GM21390 (cell line): Measurements from ENCODE around the gene DCPS.
"Not testable (repeated sequence)": the region's sequence is repeated elsewhere in the genome, so short reads cannot be mapped to it uniquely, and the experiment has no call there.

Experiments used
- ATAC-seq: cut with Tn5 transposase; IDR thresholded peaks from one replicate; pipeline ENCODE4 v1.9.1; 2021; ENCODE audit not compliant: unreplicated experiment

DCPS gene, protein sequence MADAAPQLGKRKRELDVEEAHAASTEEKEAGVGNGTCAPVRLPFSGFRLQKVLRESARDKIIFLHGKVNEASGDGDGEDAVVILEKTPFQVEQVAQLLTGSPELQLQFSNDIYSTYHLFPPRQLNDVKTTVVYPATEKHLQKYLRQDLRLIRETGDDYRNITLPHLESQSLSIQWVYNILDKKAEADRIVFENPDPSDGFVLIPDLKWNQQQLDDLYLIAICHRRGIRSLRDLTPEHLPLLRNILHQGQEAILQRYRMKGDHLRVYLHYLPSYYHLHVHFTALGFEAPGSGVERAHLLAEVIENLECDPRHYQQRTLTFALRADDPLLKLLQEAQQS

DNA sequence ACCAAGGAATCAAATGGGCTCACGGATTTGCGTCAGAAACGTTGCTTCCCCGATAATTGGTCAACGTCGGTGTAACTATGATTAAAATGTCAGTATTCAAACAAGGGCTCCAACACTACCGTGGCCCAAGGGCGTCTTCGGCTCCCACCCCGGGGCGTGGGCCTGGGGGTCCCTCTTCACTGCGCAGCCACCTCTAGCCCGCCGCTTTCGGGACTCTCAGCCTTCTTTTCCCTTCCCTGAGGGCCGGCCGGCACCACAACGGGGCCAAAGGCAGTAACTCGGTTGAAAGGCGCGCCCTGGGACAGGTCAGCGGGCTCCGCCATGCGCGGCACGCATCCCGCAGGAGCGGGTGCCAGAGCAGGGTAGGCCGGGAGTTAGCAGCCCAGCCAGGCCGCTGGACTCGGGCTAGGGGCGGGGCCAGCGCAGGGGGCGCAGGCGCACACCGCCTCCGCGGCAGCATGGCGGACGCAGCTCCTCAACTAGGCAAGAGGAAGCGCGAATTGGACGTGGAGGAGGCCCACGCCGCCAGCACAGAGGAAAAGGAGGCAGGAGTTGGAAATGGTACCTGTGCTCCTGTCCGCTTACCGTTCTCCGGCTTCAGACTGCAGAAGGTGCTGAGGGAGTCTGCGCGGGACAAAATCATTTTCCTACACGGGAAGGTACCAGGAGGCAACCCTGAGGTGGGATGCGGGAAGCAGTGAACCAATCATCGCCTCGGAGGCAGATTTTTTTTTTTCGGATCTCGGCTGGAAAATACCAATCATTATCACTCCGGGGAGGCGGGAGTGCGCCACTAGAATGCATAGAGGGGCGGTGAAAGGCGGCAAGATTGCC is at the start of gene DCPS:
Gene DCPS (plus strand): TSS at position 438 of the 834 bp plus-strand sequence. CDS start 21 bp downstream, at position 459.
- ATAC-seq: peak; percentile 85

DNA sequence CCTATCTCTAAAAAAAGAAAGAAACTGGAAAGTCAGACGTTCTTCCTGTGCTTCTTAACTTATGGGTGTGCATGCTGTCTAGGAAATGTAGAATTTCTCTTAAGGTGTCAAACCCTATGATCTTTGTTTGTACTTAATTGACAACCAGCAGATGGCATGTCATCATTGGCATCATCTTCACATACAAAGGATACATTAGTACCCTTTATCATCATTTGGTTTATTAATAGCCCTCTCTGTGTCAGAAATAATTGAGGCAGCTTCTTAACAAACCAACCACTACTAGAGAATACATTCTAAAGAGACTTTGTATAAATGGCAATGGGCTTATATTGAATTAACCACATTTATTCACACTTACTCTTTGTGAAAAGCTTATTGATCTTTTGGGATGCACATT is 49.0 kb upstream of the DCPS start:
- no peak for ATAC-seq

DNA sequence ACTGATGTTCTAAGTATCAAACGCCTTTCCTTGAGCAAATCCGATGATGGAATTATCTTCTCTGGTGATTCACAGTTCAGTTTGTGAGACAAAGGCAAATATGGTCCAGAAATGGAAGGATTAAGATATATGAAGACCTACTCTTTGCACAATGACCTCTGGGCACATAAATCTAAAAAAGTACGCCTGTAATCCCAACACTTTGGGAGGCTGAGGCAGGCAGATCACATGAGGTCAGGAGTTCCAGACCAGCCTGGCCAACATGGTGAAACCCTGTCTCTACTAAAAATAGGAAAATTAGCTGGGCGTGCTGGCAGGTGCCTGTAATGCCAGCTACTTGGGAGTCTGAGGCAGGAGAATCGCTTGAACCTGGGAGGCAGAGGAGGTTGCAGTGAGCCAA is 48.4 kb upstream of the DCPS start:
- ATAC-seq: not testable (repeated sequence)

DNA sequence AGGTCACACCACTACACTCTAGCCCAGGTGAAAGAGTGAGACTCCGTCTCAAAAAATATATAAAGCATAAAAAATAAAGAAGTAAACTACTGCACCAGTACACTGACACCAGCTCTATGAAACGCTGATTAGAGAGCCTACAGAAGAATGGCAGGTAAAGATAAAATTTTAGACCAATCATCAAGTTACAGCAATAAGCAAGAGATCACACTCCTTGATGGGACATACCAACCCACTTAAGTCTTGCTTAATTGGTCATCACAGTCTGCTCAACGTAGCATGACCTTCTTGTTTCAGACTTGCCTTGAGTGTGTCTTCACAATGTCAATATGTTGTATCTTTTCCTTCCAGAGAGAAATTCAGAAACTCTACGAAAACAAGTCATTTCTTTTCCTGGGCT is 47.6 kb upstream of the DCPS start:
- no peak for ATAC-seq

DNA sequence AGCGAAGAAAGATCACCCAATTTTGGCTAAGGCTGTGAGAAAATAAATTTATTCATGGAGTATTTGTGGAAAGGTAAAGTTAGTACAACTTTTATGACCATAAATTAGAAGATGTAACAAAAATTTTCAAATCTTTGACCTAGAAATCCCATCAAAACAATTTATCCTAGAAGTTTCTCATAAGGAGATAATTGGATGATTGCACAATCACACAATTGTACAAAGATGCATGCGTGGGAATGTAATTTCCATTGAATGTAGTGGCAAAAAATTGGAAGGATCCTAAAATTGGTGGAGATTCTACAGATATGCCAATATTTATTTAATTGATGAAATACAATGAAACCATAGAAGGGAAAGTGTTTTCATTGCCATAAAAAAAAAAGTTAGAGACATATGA is 46.7 kb upstream of the DCPS start:
- no peak for ATAC-seq

DNA sequence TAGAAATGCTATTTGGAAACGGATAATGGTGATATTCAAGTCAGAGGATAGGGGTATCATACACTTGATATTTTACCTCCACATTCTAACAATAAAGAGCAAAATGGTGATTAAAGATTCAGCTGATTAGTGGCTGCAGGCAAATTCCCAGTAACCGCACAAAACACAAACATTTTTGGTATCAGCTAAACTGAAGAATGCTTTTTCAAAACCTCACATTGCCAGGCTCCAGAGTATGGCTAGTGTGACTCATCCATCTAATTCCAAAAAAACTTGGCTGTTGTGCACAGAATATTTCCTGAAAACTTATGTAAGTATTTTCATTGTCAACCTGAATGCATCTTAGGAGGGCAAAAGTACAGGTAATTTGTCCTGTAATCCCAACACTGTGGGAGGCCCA is 46.1 kb upstream of the DCPS start:
- ATAC-seq: no peak

DNA sequence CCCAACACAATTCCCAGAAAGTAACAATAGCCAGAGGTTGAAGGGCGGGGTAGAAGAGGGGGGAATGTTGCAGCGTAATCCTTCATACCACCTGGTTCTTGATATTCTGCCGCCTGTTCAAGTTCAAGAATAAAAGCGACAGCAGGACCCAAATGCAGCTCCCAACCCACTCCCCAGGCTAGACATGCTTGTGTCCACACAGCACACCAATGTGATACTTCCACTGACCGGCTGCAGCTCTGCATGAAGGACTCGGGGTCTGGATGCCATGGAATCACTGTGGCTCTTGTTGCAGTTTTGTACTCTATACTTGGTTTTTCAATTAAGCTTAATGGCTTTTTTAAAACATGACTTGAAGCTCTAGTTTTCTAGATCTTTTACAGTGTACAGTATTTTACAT is 41.6 kb upstream of the DCPS start:
- ATAC-seq: no peak

DNA sequence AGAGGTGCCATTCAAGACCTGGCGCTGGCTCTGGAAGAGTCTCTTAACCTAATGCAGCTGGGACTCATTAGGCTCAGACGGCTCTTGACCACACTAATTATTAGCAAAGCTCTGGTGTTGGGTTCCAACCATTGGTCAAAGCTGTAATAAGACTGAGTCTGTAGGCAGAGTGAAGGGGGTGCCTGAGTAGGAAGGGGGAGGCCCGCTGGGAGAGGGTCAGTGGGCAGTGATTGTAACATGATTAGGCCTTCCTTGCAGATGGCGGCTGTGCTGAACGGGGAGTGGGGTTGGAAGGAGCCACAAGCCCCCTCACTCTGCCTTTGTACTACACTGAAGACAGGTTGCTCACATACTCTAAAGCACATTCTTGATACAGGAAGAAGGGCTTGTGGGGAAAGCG is 40.4 kb upstream of the DCPS start:
- no peak for ATAC-seq

DNA sequence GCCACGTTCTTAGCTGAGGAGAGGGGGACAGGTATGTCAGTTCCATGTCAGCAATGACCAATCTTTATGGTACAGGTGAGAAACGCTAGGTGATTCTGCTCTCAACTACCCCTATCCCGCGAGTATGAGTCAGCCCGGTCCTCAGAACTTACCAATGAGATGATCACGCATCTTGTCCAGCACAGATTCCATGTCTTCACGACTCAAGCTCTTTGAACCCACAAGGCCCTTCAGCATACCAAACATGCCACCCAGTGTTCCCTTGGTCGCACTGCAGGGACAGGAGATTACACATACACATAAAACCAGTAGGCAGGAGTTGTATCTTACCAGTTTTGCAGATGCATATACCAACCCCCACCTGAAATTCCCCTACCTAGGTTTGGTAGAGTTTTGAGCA is 38.0 kb upstream of the DCPS start:
- ATAC-seq: no peak

DNA sequence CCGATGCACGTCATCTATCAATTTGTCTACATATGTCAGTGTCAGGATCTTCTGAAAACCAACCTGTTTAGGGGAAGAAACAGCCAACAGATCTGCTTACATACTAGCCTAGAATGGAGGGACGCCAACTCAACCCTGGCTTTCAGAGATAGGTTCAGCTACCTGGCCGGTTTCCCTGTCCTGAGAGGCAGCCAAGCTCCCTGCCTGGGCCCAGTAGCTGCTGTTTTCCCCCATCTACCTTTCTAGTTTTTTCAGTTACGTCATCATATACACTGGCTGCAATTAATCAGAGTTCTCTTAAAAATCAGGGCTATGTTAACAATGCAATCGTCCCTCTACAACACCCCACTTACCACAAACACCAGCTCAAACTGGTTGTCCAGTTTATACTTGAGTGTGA is 36.2 kb upstream of the DCPS start:
- no peak for ATAC-seq

DNA sequence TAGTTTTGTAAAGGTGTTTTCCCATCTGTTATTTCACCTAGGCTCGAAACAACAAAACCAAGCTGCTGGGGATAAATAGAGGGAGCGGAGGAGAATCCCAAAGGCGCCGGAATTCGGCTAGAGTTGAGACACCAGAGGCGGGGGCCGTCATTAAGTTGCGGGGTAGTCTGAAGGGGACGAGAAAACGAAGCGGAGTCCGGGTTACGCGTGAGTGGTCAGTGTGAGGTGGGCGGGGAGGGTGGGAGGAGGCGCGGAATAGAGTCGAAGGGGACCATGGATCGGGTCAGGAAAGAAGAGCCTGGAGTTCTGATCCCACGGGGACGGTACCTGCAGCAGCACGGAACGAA is 35.5 kb upstream of the DCPS start:
- no peak for ATAC-seq

DNA sequence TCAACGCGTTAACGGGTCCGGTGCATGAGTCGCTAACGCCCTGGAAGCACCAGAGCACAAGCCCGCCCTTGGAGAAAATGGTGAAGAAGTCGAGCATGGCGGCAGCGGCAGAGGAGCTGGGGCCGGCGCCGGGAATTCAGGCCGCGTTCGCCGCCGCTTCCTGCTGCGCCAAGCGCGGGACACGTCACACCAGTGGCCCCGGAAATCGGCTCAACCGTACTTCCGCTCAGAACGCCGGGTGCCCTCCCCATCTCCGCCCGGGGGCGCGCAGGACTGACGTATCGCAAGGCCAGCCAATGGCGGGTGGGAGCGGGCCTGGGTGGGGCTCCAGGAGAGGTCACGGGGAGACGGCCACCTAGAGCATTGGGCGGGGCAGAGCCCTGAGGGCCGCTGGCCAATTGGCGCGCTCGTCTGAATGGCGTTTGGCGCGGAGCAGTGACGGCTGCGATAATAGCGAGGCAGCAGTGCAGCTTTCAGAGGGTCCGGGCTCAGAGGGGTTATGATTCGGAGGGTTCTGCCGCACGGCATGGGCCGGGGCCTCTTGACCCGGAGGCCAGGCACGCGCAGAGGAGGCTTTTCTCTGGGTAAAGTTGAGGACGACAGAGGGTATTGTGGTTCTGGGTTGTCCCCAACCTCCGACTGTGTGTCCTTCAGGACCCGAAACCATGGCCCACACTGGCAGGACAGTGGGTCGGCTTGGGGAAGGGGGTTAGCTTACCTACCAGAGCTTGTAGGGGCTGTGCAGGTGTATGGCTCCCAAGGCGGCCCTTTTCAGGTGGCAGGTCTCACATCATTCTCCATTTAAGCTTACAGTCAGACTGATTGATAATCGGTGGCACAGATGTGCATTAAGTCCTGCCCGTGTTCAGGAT is 34.9 kb upstream of the DCPS start, which contains the start of the genes FOXRED1 and SRPRA:
Gene FOXRED1 (plus strand): TSS at position 447 of the 872 bp plus-strand sequence. CDS start 53 bp downstream, at position 500.
Gene SRPRA (minus strand): TSS at position 188 of the 872 bp plus-strand sequence. CDS start 91 bp downstream, at position 97.
- ATAC-seq: peak; percentile 99

DNA sequence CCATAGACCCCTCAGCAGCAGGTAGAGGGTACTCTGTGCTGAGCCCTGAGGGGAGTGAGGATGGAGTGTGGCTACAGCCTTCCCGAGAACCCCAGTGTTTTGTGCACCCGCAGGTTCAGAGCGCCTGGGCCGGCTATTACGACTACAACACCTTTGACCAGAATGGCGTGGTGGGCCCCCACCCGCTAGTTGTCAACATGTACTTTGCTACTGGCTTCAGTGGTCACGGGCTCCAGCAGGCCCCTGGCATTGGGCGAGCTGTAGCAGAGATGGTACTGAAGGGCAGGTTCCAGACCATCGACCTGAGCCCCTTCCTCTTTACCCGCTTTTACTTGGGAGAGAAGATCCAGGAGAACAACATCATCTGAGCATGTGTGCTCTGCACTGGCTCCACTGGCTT is 26.5 kb upstream of the DCPS start:
- no peak for ATAC-seq

DNA sequence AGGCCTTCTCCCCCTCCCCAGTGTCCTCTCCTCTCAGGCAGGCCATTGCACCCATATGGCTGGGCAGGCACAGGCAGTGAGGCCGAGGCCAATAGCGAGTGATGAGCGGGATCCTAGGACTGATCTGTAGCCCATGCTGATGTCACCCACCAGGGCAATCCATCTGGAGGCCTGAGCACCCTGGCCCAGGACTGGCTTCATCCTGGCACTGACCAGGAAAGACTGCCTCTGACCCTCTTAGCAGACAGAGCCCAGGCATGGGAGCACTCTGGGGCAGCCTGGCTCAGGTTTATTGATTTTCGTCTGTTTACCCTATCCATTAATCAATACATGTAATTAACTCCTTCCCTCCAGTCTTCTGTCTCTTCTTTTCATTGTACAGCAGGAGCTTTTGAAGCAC is 26.1 kb upstream of the DCPS start:
- ATAC-seq: no peak

DNA sequence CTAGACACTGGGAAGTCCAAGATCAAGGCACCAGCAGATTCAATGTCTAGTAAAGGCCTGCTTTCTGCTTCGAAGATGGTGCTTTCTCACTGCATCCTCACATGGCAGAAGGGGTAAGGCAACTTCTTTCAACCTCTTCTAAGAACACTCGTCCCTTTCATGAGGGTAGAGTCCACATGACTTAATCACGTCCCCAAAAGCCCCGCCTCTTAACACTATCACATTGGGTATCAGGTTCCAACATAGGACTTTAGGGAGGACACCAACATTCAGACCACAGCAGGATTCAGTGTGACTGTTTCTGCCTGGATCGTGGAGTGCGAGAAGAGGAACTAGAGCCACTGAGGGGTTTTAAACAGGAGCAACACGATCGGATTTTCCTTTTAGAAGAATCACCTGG is 24.7 kb upstream of the DCPS start:
- no peak for ATAC-seq

DNA sequence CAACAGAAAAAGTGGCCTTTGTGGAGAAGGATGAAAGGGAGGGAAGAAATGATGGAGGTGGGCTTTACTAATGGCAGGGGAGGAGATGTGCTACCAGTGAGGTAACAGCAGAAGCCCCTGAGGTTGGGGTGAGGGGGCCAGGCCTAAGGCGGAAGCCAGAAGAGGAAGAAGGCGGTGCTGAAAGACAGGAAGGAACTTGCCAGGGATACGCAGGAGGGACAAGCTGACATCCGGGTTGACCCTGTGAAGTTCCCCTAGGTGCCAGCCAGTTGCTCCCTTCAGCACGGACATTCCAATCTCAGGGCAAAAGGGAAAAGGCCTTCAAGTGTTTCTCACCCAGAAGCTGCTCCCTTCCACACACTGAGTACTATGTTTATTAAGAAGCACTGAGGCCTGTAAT is 23.3 kb upstream of the DCPS start:
- no peak for ATAC-seq

DNA sequence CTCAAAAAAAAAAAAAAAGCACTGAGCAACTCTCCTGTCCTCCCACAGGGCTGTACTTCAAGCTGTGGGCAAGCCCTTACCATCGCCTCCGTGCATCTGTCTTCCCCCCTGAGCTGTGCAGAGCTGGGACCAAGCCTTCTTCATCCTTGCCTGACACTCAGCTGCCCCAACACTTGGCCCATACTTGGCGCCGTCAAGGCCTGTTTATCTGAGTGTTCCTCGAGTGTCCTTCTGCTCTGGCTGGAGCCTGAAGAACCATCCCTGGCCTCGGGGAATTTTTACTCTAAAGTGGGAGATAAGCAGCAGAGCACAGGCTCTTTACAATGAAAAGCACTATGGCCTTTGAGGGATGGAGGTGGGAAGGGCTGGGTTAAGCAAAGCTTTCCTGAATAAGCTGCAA is 22.6 kb upstream of the DCPS start:
- ATAC-seq: no peak

DNA sequence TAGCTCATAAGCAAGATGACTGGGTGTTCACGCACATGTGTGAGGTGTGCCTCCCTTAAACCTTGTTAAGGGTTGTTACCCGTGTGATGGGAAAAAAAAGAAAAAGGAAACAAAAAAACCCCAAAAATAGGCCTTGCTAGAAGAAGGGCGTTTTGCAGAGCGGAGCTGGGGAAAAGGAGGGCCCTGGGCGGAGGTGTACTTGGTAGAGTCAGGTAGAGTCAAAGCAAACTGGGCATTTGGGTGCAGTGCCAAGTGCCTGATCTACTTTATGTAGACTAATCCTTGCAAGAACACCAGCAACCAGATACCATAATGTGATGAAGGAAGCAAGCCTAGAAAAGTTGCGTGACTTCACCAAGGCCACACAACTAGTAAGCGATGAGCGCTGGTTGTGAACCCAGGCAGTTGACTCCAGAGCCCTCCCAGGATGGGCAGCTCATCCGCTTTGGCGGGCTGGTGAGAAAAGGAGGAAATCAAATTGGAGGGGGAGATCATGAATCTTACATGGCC is 22.1 kb upstream of the DCPS start:
- no peak for ATAC-seq

DNA sequence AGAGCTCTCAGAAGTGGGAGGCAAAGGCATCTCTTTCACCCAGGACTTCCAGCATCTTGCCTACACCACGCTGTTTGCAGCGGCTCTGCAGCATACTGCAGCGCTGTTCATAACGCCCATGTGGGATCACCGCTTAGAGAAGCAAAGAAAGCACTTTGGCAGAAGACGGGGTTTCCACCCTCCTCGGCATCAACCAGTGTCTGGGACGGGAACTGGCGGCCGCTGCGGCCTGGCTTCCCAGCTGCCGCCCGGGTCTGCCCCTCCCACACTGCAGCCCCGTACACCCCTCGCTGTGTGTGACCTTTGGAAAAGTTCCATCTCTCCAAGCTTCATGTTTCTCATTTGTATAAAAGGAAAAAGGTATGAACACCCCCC is 21.5 kb upstream of the DCPS start:
- peak; percentile 23 for ATAC-seq

DNA sequence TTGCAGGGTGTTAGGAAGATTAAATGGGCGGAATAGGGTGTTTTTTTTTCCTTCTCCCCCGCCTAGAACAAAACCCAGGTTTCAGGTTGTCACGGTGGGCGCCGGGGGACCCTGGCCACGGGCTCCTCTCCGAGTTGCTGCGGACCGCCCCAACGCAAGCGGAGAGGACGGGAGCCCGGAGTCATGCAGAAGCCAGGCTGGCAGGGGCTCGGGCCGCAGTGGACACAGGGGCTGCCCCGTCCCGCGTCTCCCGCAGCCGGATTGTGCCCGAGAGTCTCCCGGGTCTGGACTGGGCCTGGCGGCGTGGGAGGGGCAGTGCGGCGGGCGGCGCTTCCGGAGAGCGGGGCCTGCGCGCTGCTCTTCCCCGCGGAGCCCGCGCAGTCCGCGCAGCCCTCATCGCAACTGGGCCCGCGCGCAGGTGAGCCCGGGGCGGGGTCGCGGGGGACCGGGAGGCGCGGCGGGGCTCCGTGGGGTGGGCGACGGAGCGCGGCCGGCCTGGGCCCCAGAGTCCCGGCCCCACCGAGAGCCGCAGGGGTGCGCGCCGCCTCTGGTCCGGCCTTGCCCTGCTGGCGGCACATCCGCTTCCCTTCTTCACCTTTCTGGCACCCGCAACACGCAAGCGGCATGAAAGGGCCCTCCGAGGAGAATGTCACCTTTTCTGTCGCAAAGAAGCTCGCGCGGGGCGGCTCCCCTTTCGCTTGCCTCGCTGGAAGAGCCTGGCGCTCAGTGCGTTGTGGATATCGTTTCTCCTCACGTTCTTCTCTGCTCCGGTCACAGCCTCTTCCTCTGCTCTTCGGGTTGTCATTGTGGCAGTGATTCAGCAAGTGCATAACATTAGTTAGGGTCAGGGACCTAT is 20.9 kb upstream of the DCPS start, which contains the start of gene TIRAP:
Gene TIRAP (plus strand): TSS at position 358 of the 856 bp plus-strand sequence. CDS start 7,802 bp downstream, outside the sequence.
- ATAC-seq: peak; percentile 65
